Measurements from ENCODE around the gene GFY.

Gene GFY

GRCh38 chr19:49420227-49420626 lies 5.0 kb upstream of the GFY start:
- Histone ChIP-seq H3K36me3 (replicated peaks; ENCODE audit: insufficient read depth, low read length) (no peaks in the 10 kb centered on the region), H3K9ac (ENCODE audit: low read length) (no peak overlapping the region), H3K4me3 (ENCODE audit: low read length) (no peak overlapping the region), H3K9me2 (replicated peaks; ENCODE audit: insufficient read depth, low read length) (no peaks in the 10 kb centered on the region), H3K4me2 (ENCODE audit: low read depth, low read length) (no peak overlapping the region), H3K27ac (ENCODE audit: low read length) (no peak overlapping the region), H3F3A (ENCODE audit: insufficient read depth, low read length) (no peaks in the 10 kb centered on the region), H3K79me2 (ENCODE audit: low read length) (no peaks in the 10 kb centered on the region), H3K27me3 (replicated peaks; ENCODE audit: insufficient read depth, low read length) (peaks cover 99% of the 10 kb centered on the region), H4K20me1 (ENCODE audit: insufficient read depth, low read length) (no peaks in the 10 kb centered on the region), H3K4me1 (ENCODE audit: low read length) (0 out of 2 replicates have a peak, but pooled peaks cover 3% of the 10 kb centered on the region), H3K9me3 (replicated peaks; ENCODE audit: insufficient read depth, low read length) (no peaks in the 10 kb centered on the region), H2AFZ (ENCODE audit: low read length) (no peak overlapping the region)
- TF ChIP-seq CTCF (IDR thresholded peaks at IDR 0.05; ENCODE audit: low read length) (no peak), EZH2 (optimal IDR thresholded peaks at IDR 0.05; ENCODE audit: low read depth, low read length) (no peak), EZH2phosphoT487 (IDR thresholded peaks at IDR 0.05; ENCODE audit: low read length) (no peak)
- DNase-seq = no peak

GRCh38 chr19:49421039-49421877 lies 3.9 kb upstream of the GFY start:
- no peaks in the 10 kb centered on the region for H3K9me2 ChIP-seq (replicated peaks; ENCODE audit: insufficient read depth, low read length)
- H3K4me3 ChIP-seq (ENCODE audit: low read length) = no peak overlapping the region; the same call in 1 of the 2 replicates
- H3K9ac ChIP-seq (ENCODE audit: low read length) = no peak overlapping the region
- H3K9me3 ChIP-seq (replicated peaks; ENCODE audit: insufficient read depth, low read length) = no peaks in the 10 kb centered on the region
- H3K36me3 ChIP-seq (replicated peaks; ENCODE audit: insufficient read depth, low read length) = no peaks in the 10 kb centered on the region
- H3K79me2 ChIP-seq (ENCODE audit: low read length) = no peaks in the 10 kb centered on the region
- 0 out of 2 replicates have a peak, but pooled peaks cover 3% of the 10 kb centered on the region for H3K4me1 ChIP-seq (ENCODE audit: low read length)
- H2AFZ ChIP-seq (ENCODE audit: low read length) = no peak overlapping the region
- peaks cover 99% of the 10 kb centered on the region for H3K27me3 ChIP-seq (replicated peaks; ENCODE audit: insufficient read depth, low read length)
- H3K4me2 ChIP-seq (ENCODE audit: low read depth, low read length) = peak overlapping the region; percentile 38; the same call in 1 of the 2 replicates
- H3F3A ChIP-seq (ENCODE audit: insufficient read depth, low read length) = no peaks in the 10 kb centered on the region
- DNase-seq = no peak
- no peaks in the 10 kb centered on the region for H4K20me1 ChIP-seq (ENCODE audit: insufficient read depth, low read length)
- TF ChIP-seq EZH2 (optimal IDR thresholded peaks at IDR 0.05; ENCODE audit: low read depth, low read length) (no peak), CTCF (IDR thresholded peaks at IDR 0.05; ENCODE audit: low read length) (no peak), EZH2phosphoT487 (IDR thresholded peaks at IDR 0.05; ENCODE audit: low read length) (no peak)
- no peak overlapping the region for H3K27ac ChIP-seq (ENCODE audit: low read length)

GRCh38 chr19:49421878-49422202 lies 3.3 kb upstream of the GFY start:
- no peak for TF ChIP-seq CTCF (IDR thresholded peaks at IDR 0.05; ENCODE audit: low read length)
- no peak for TF ChIP-seq EZH2 (optimal IDR thresholded peaks at IDR 0.05; ENCODE audit: low read depth, low read length)
- TF ChIP-seq EZH2phosphoT487 (IDR thresholded peaks at IDR 0.05; ENCODE audit: low read length) = no peak
- H3K27ac ChIP-seq (ENCODE audit: low read length) = no peak overlapping the region
- H4K20me1 ChIP-seq (ENCODE audit: insufficient read depth, low read length) = no peaks in the 10 kb centered on the region
- H3K79me2 ChIP-seq (ENCODE audit: low read length) = no peaks in the 10 kb centered on the region
- no peaks in the 10 kb centered on the region for H3K9me2 ChIP-seq (replicated peaks; ENCODE audit: insufficient read depth, low read length)
- DNase-seq = no peak
- H3K4me1 ChIP-seq (ENCODE audit: low read length) = 0 out of 2 replicates have a peak, but pooled peaks cover 3% of the 10 kb centered on the region
- H3K27me3 ChIP-seq (replicated peaks; ENCODE audit: insufficient read depth, low read length) = peaks cover 99% of the 10 kb centered on the region
- no peaks in the 10 kb centered on the region for H3K9me3 ChIP-seq (replicated peaks; ENCODE audit: insufficient read depth, low read length)
- no peak overlapping the region for H2AFZ ChIP-seq (ENCODE audit: low read length)
- no peak overlapping the region for H3K9ac ChIP-seq (ENCODE audit: low read length)
- no peak overlapping the region for H3K4me3 ChIP-seq (ENCODE audit: low read length)
- H3K4me2 ChIP-seq (ENCODE audit: low read depth, low read length) = no peak overlapping the region
- H3F3A ChIP-seq (ENCODE audit: insufficient read depth, low read length) = no peaks in the 10 kb centered on the region
- H3K36me3 ChIP-seq (replicated peaks; ENCODE audit: insufficient read depth, low read length) = no peaks in the 10 kb centered on the region
